Coronary artery (tissue), 2 donors: ENCODE results near the gene GYPC.

Experiments
- DNase-seq: peaks from one replicate; pipeline ENCODE4 v3.0.0-alpha.2; 2017; ENCODE audit warnings: low spot score
- H3K27ac ChIP-seq, 2 donors: fragments of 200-600 bp; sonication (generic); one replicate each; pipeline ENCODE4 v1.5.1; 2016 to 2019
- H3K4me3 ChIP-seq: fragments of 200-600 bp; sonication (generic); 2 replicates; pipeline ENCODE4 v1.5.1; 2016; ENCODE audit warnings: mild to moderate bottlenecking, moderate library complexity
- CTCF ChIP-seq: fragments of 200-600 bp; sonication (generic); IDR thresholded peaks from one replicate; pipeline ENCODE4 v1.5.1; 2019; ENCODE audit warnings: antibody characterized with exemption

GYPC gene

DNA sequence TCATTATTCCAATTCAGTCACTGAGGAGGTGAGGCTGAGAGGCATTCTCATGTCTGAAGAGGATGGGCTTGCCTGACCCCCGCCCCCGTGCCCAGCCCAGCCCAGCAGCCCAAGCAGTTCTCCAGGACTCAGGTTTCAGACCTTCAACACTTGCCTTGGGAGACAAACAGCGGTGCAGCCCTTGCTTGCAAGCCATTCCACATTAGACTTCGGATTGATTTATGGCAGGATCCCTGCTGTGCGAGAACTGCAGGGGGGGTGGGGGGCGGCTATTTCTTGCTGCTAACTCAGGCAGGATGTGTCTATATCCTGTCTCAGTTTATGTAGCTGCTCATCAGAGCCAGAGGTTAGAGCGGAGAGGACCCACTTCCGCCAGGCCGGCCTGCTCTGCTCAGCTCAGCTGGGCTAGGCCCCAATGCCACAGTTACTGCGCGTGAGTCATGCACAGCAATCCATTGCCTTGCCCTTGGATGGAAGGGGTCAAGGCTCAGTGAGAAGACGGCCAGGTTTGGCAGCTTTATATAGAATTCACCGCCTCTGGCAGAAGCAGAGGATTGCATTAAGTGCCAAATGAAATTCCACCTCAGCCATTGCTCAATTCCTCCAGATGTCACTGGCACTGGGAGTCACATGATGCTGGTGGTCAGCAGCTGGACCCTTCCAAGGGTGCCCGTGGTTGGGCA, 1.8 kb downstream of the GYPC start:
- peak; percentile 93 for DNase-seq
- peak overlapping the region; percentile 88 for H3K4me3 ChIP-seq
- TF ChIP-seq CTCF = no peak
- peak overlapping the region; percentile 92 to 98 for H3K27ac ChIP-seq

GRCh38 chr2:126658319-126658904, 2.5 kb downstream of the GYPC start:
- no peak for TF ChIP-seq CTCF
- Histone ChIP-seq H3K27ac (peak overlapping the region; percentile 92 to 98), H3K4me3 (peak overlapping the region; percentile 88)
- no peak for DNase-seq

DNA sequence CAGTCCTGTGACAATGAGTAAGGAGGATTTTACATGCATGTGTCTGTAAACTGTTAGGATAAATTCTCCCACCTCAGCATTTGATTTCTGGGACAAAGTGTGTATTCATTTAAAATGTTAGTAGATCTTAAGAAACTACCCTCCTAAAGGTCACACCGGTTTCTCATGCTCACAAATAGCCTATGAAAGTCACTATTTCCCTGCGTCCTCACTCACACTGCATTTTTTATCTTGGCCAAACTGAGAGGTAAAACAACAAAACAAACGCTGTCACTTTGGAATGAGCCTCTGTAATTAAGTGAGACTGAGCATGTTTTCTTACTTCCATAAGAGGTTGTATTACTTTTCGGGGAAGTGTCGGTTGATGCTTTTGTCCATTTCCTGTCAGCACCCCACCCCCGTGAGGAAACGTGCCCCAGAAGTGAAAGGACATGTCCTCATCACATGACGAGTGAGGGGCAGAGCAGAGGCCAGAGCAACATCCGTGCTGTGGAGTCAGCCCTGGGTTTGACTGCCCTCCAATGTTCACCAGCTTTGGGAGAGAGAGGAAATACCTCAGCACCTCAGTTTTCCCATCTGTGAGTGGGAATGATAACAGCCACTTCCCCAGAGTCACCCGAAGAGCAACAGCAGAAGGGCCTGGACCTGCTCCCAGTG, 3.1 kb downstream of the GYPC start:
- TF ChIP-seq CTCF = no peak
- Histone ChIP-seq H3K27ac (peak overlapping the region; percentile 92 to 98), H3K4me3 (peak overlapping the region; percentile 45)
- peak; percentile 82 for DNase-seq

DNA sequence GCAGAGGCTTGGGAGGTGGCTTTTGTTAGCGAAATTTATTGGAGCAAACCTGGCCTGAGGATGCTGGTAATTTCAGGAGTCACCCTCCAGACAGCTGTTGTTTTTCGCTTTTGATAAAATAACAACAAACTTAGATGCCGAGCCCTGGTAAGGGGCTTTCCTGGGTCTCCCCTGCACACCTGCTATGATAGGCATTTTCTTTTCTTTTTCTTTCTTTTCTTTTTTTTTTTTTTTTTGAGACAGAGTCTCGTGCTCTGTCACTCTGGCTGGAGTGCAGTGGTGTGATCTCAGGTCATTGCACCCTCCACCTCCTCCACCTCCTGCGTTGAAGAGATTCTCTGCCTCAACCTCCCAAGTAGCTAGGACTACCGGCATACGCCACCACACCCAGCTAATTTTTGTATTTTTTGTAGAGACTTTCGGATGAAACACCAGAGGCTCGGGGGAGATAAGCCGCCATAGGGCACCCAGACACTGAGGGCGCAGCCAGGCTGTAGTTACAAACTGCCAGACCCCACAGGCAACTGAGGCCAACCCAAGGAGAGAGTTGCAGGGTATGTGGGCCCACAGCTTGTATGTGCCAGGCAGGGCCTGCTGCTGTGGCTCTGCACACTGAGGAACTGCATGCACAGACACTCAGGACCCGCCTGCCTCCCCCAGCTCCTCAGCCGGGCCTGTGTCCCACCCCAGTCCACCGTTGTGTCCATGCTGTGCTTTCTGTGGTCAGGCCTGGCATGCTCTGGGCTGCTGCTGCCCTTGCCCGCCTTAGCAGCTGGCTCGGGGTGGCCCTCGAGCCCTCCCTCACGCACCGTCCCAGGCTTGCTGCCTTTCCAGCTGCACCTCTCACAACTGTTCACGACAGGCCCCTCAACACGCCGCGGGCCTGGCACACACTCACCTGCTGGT, 3.9 kb downstream of the GYPC start:
- no peak for TF ChIP-seq CTCF

GRCh38 chr2:126660971-126661370, 5.0 kb downstream of the GYPC start:
- DNase-seq = no peak
- H3K27ac ChIP-seq = no peak overlapping the region

More for the DNA sequence above, 3.9 kb downstream of the GYPC start:
- no peak for DNase-seq
- no peak overlapping the region for H3K4me3 ChIP-seq
- H3K27ac ChIP-seq = peak overlapping the region; percentile 92 to 98

More at GRCh38 chr2:126660971-126661370, 5.0 kb downstream of the GYPC start:
- no peak for TF ChIP-seq CTCF
- no peak overlapping the region for H3K4me3 ChIP-seq
